GM18511 (cell line): ENCODE data around the gene TAS1R1.
"Not testable (repeated sequence)": the region's sequence is repeated elsewhere in the genome, so short reads cannot be mapped to it uniquely, and the experiment has no call there.

Experiments
- ATAC-seq: cut with Tn5 transposase; IDR thresholded peaks from one replicate; pipeline ENCODE4 v1.9.1; 2021; ENCODE audit warnings: mild to moderate bottlenecking, moderate library complexity; ENCODE audit not compliant: unreplicated experiment

TAS1R1 gene

DNA sequence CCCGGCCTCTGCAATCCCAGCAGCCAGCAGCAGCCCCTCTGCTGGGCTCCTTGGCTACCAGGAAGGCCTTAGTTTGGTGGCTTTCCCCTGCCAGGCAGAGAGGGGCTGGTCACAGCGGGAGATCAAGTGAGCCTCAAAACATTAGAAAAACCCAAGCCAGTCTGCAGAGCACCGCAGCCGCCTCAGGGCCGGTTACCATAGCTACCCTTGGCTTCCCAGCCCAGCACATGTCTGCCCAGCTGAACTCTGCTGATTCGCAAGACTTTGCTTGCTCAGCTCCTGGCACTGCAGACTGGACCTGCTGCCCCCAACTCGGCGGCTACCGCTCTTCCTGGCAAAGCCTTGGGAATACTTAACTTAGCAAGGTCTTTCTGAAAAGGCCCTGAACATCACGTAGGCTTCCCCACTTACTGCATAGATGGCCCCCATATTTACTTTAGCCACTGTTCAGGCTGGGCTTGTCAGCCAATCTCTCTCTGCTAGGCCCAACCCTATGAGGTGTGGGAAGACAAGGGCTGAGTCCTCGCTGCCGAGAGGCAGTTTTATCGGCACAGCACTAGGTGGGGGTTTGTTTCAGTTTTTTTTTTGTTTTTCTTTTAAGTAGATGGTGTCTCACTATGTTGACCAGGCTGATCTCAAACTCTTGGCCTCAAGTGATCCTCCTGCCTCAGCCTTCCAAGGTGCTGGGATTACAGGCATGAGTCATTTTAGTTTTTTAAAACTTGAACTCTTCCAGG lies 35.0 kb upstream of the TAS1R1 start:
- no peak for ATAC-seq

DNA sequence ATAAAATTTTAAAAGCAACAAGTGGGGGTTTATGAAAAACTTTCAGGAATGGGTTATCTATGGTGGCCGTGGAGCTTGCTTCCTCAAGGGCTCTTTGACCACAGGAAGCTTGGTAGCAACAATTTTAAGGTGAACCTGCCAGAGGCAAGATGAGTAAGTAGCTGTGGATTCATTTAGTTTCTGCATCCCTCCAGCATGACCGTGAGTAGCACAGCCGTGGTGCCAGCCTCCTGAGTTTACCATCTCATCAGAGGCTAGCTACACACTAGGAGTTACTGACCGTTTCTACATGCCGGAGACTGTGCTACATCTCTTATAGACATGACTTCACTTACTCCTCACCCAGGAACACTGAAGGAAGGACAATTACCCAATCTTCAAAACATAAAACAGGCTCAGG lies 33.6 kb upstream of the TAS1R1 start:
- no peak for ATAC-seq

- no peak for ATAC-seq
These were observed 31.5 kb upstream of the TAS1R1 start for GRCh38 chr1:6523566-6523965.

- ATAC-seq, result no peak
These were observed 28.8 kb upstream of the TAS1R1 start for GRCh38 chr1:6526316-6526715.

GRCh38 chr1:6528492-6528891 lies 26.6 kb upstream of the TAS1R1 start:
- no peak for ATAC-seq

DNA sequence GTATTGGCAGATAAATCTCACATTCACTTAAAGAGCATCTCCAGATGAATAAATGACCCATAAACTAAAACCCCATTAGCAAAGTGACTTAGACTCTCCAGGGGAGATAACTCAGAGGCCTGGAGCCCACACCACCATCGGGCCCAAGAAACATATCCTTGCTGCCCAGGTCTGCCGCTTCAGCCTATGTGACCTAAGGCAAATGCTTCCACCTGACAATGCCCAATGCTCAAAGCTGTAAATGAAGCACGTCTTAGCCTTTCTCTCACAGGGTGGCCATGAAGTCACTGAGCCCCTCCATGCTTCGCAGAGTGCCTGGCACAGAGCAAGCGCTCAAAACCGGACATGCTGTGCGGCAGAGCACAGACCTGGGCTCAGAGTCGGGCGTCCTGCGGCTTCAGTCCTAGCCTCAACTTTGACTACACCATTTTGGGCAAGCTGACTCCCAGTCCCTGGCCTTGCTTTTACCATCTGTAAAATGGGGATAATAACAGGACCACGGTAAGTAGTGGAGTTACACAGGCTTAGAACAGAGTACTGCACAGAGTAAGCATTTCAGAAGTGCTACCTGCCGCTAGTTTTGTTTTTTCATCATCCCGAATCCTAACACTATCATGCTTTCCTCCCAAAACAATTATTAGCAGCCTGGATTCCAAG lies 24.5 kb upstream of the TAS1R1 start:
- ATAC-seq, result no peak

- no peak for ATAC-seq
These were observed 23.1 kb upstream of the TAS1R1 start for GRCh38 chr1:6531996-6532395.

DNA sequence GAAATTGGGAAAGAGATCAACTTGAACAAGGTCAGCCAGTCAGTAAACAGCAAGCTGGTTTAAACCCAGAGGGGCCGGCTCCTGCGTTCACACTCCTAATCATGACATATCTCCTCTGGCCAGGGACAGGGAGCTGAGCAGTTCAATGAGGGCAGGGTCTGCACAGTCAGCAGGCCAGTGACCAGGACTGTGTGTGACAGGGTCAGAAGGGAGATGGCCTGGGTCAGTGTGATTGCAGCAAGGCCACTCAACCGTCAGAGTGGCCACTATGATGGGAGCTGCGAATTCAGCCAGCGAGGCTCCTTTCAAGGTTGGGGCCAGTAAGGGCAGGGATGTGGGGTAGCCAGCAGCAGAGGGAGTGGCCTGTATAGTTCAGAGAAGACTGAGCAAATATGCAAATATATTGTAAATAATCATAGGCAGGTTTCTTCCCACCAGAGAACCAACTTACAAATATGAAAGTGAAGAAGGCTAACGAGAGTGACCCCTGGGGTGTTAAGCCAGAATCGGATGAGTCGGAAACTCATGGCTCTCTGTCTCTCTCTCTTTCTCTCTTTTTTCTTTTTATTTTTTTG lies 20.8 kb upstream of the TAS1R1 start:
- no peak for ATAC-seq

GRCh38 chr1:6535214-6535613 lies 19.9 kb upstream of the TAS1R1 start:
- no peak for ATAC-seq

- ATAC-seq, result no peak
These were observed 18.8 kb upstream of the TAS1R1 start for GRCh38 chr1:6536291-6536690.

DNA sequence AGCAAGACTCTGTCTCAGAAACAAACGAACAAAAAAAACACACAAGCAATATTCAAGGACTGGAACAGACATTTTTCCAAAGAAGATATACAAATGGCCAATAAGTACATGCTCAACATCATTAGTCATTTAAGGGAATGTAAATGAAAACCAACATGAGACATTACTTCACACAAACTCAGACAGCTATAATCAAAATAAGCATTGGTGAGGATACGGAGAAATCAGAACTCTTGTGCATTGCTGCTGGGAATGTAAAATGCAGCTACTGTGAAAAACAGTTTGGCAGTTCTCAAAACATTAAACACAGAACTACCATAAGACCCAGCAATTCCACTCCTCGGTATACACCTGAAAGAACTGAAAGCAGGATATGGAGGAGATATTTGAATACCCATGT lies 16.2 kb upstream of the TAS1R1 start:
- no peak for ATAC-seq

GRCh38 chr1:6544831-6545230 lies 10.3 kb upstream of the TAS1R1 start:
- no peak for ATAC-seq

GRCh38 chr1:6545276-6546112 lies 9.6 kb upstream of the TAS1R1 start:
- ATAC-seq, result no peak

GRCh38 chr1:6546326-6546725 lies 8.8 kb upstream of the TAS1R1 start:
- ATAC-seq, result no peak

DNA sequence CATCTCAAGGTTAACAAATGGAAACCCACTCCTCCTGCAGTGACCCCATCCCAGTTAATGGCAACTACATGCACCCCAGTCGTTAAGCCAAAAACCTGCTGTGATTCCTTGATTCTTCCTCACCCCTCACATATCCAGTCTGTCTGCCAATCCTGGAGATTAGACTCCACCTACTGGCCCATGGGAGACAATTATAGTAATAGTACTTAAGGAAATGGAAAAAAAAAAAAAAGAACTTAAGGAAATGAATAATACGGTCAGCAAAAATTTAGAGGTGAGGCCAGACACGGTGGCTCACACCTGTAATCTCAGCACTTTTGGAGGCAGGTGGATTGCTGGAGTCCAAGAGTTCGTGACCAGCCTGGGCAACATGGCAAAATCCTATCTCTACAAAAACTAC lies 7.8 kb upstream of the TAS1R1 start:
- ATAC-seq, result no peak

DNA sequence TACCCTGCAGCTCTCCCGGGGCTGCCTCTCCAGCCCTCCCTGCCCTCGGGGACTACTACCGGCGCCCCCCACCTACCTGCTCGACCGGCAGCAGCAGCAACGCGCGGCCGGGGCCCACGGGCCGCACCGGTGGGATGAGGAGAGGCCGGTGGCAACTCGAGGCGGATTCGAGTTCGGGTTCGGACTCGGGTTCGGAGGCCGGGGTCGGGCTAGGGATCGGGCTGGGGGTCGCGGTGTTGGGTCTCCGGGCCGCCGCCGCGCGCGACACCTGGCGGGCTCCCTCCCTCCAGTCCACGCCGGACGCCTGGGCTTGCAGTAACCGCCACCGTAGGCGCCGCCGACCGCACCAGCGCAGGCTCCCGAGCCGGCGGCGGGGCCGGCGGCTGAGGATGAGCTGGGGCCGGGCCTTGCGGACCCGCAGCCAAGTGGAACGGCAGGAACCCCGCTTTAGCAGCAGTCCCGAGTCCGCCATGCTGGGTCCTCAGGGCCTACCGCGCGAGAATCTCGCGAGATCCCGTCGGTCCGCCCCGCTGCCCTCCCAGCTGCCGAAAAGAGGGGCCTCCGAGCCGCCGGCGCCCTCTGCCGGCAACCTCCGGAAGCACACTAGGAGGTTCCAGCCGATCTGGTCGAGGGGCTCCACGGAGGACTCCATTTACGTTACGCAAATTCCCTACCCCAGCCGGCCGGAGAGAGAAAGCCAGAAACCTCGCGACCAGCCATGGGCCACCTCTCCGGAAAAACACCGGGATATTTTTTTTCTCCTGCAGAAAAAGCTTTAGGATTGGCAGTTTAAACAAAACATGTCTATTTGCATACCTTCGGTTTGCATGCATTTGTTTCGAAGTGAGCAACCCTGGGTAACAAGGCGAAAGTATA lies 838 bp upstream of the TAS1R1 start, which contains the start of gene NOL9:
Gene NOL9 (minus strand): TSS at position 483 of the 876 bp plus-strand sequence. CDS start 11 bp downstream, at position 472.
- ATAC-seq, result peak; percentile 95

DNA sequence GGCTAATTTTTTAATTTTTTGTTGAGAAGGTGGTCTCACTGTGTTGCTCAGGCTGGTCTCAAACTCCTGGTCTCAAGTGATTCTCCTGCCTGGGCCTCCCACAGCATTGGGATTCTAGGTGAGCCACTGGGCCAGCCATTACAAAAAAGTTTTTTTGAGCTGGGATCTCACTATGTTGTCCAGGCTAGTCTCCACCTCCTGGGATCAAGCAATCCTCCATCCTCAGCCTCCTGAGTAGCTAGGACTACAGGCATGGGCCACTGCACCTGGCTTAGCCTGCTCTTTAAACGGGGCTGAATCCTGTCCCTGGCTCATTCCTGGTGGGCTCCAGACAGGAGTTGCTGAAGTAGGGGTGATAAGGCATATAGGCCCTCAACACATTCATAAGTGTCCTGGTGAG lies 2.5 kb downstream of the TAS1R1 start:
- no peak for ATAC-seq

DNA sequence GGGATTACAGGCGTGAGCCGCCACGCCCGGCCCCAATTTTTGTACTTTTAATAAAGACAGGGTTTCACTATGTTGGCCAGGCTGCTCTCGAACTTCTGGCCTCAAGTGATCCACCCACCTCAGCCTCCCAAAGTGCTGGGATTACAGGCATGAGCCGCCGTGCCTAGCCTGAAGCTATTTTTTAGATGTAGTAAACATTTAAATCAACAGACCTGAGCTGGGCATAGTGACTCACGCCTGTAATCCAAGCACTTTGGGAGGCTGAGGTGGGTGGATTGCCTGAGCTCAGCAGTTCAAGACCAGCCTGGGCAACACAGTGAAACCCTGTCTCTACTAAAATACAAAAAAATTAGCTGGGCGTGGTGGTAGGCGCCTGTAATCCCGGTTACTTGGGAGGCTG lies 4.1 kb downstream of the TAS1R1 start:
- not testable (repeated sequence) for ATAC-seq

DNA sequence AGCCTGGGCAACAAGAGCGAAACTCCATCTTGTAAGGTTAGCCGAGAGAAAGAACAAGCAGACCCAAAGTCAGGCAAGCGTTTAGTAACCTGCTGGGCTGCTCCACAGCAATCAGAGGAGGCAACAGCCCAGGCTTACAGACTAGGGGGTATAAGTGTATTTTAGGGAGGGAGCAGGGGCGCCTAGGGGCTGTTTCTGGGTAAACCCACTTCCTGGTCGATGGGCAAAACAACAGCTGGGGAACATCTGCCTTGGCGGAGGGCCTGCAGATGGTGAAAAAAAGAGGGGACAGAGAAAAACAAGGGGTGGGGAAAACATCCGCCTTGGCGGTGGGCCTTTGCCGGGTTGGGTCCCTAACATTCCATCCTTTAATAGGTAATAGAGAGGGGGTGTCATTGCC lies 5.2 kb downstream of the TAS1R1 start:
- no peak for ATAC-seq

DNA sequence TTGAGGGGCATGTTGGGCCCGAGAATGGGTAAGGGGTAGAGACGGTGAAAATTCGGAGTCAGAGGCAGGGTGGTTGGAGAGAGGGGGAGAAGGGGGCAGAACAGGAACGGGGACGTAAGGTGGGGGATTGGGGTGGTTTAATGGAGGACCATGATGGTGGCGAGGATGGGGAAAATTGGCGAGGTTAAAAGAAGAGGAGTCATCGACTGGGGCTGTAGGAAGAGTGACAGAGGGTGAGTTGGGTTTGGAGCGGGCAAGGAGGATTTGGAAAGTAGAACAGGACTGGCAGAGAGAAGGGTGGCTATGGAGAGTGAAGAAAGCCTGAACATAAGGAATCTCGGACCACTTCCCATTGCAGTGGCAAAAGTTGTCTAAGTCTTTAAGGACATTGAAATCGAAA lies 13.9 kb downstream of the TAS1R1 start:
- ATAC-seq, result no peak
